Measurements from ENCODE around the gene OPN1LW.

OPN1LW gene

GRCh38 chrX:154117566-154117965 lies 26.5 kb upstream of the OPN1LW start:
- Histone ChIP-seq H3K9me3 (ENCODE audit: control insufficient read depth, insufficient read depth, low read length) (no peaks in the 10 kb centered on the region), H3K36me3 (ENCODE audit: control insufficient read depth, insufficient read depth, low read length) (no peaks in the 10 kb centered on the region), H3K4me1 (ENCODE audit: control insufficient read depth, insufficient read depth, low read length) (no peaks in the 10 kb centered on the region), H3K27me3 (ENCODE audit: control insufficient read depth, insufficient read depth, low read length) (no peaks in the 10 kb centered on the region), H3K4me3 (ENCODE audit: low read depth, low read length) (no peak overlapping the region), H3K9ac (ENCODE audit: low read depth, low read length) (no peak overlapping the region)

GRCh38 chrX:154120567-154120966 lies 23.5 kb upstream of the OPN1LW start:
- H3K9me3 ChIP-seq (ENCODE audit: control insufficient read depth, insufficient read depth, low read length), result peaks cover 2% of the 10 kb centered on the region
- H3K4me1 ChIP-seq (ENCODE audit: control insufficient read depth, insufficient read depth, low read length), result no peaks in the 10 kb centered on the region
- H3K4me3 ChIP-seq (ENCODE audit: low read depth, low read length), result no peak overlapping the region
- H3K9ac ChIP-seq (ENCODE audit: low read depth, low read length), result no peak overlapping the region
- no peaks in the 10 kb centered on the region for H3K27me3 ChIP-seq (ENCODE audit: control insufficient read depth, insufficient read depth, low read length)
- H3K36me3 ChIP-seq (ENCODE audit: control insufficient read depth, insufficient read depth, low read length), result no peaks in the 10 kb centered on the region

GRCh38 chrX:154121207-154121606 lies 22.8 kb upstream of the OPN1LW start:
- Histone ChIP-seq H3K9ac (ENCODE audit: low read depth, low read length) (no peak overlapping the region), H3K27me3 (ENCODE audit: control insufficient read depth, insufficient read depth, low read length) (no peaks in the 10 kb centered on the region), H3K4me3 (ENCODE audit: low read depth, low read length) (no peak overlapping the region), H3K9me3 (ENCODE audit: control insufficient read depth, insufficient read depth, low read length) (peaks cover 2% of the 10 kb centered on the region), H3K36me3 (ENCODE audit: control insufficient read depth, insufficient read depth, low read length) (no peaks in the 10 kb centered on the region), H3K4me1 (ENCODE audit: control insufficient read depth, insufficient read depth, low read length) (no peaks in the 10 kb centered on the region)

GRCh38 chrX:154121961-154122360 lies 22.1 kb upstream of the OPN1LW start:
- H3K4me3 ChIP-seq (ENCODE audit: low read depth, low read length), result no peak overlapping the region
- no peak overlapping the region for H3K9ac ChIP-seq (ENCODE audit: low read depth, low read length)
- no peaks in the 10 kb centered on the region for H3K27me3 ChIP-seq (ENCODE audit: control insufficient read depth, insufficient read depth, low read length)
- no peaks in the 10 kb centered on the region for H3K36me3 ChIP-seq (ENCODE audit: control insufficient read depth, insufficient read depth, low read length)
- H3K9me3 ChIP-seq (ENCODE audit: control insufficient read depth, insufficient read depth, low read length), result peaks cover 2% of the 10 kb centered on the region
- H3K4me1 ChIP-seq (ENCODE audit: control insufficient read depth, insufficient read depth, low read length), result no peaks in the 10 kb centered on the region

GRCh38 chrX:154123241-154124219 lies 20.5 kb upstream of the OPN1LW start:
- peaks cover 2% of the 10 kb centered on the region for H3K9me3 ChIP-seq (ENCODE audit: control insufficient read depth, insufficient read depth, low read length)
- no peaks in the 10 kb centered on the region for H3K36me3 ChIP-seq (ENCODE audit: control insufficient read depth, insufficient read depth, low read length)
- H3K4me1 ChIP-seq (ENCODE audit: control insufficient read depth, insufficient read depth, low read length), result no peaks in the 10 kb centered on the region
- no peak overlapping the region for H3K4me3 ChIP-seq (ENCODE audit: low read depth, low read length)
- H3K27me3 ChIP-seq (ENCODE audit: control insufficient read depth, insufficient read depth, low read length), result no peaks in the 10 kb centered on the region
- no peak overlapping the region for H3K9ac ChIP-seq (ENCODE audit: low read depth, low read length)

GRCh38 chrX:154125391-154126040 lies 18.5 kb upstream of the OPN1LW start:
- Histone ChIP-seq H3K4me1 (ENCODE audit: control insufficient read depth, insufficient read depth, low read length) (no peaks in the 10 kb centered on the region), H3K27me3 (ENCODE audit: control insufficient read depth, insufficient read depth, low read length) (no peaks in the 10 kb centered on the region), H3K36me3 (ENCODE audit: control insufficient read depth, insufficient read depth, low read length) (no peaks in the 10 kb centered on the region), H3K9me3 (ENCODE audit: control insufficient read depth, insufficient read depth, low read length) (peaks cover 2% of the 10 kb centered on the region), H3K9ac (ENCODE audit: low read depth, low read length) (no peak overlapping the region), H3K4me3 (ENCODE audit: low read depth, low read length) (no peak overlapping the region)

- no peak overlapping the region for H3K4me3 ChIP-seq (ENCODE audit: low read depth, low read length)
- H3K9me3 ChIP-seq (ENCODE audit: control insufficient read depth, insufficient read depth, low read length), result peaks cover 2% of the 10 kb centered on the region
- no peaks in the 10 kb centered on the region for H3K36me3 ChIP-seq (ENCODE audit: control insufficient read depth, insufficient read depth, low read length)
- H3K27me3 ChIP-seq (ENCODE audit: control insufficient read depth, insufficient read depth, low read length), result no peaks in the 10 kb centered on the region
- H3K9ac ChIP-seq (ENCODE audit: low read depth, low read length), result no peak overlapping the region
- H3K4me1 ChIP-seq (ENCODE audit: control insufficient read depth, insufficient read depth, low read length), result no peaks in the 10 kb centered on the region
Observed at GRCh38 chrX:154126101-154126500, 17.9 kb upstream of the OPN1LW start.

- H3K27me3 ChIP-seq (ENCODE audit: control insufficient read depth, insufficient read depth, low read length), result peaks cover 6% of the 10 kb centered on the region
- no peak overlapping the region for H3K9ac ChIP-seq (ENCODE audit: low read depth, low read length)
- H3K36me3 ChIP-seq (ENCODE audit: control insufficient read depth, insufficient read depth, low read length), result no peaks in the 10 kb centered on the region
- H3K9me3 ChIP-seq (ENCODE audit: control insufficient read depth, insufficient read depth, low read length), result no peaks in the 10 kb centered on the region
- no peak overlapping the region for H3K4me3 ChIP-seq (ENCODE audit: low read depth, low read length)
- H3K4me1 ChIP-seq (ENCODE audit: control insufficient read depth, insufficient read depth, low read length), result no peaks in the 10 kb centered on the region
Observed at GRCh38 chrX:154131955-154132354, 12.1 kb upstream of the OPN1LW start.

GRCh38 chrX:154132366-154132765 lies 11.7 kb upstream of the OPN1LW start:
- H3K27me3 ChIP-seq (ENCODE audit: control insufficient read depth, insufficient read depth, low read length), result peaks cover 6% of the 10 kb centered on the region
- no peak overlapping the region for H3K9ac ChIP-seq (ENCODE audit: low read depth, low read length)
- H3K4me1 ChIP-seq (ENCODE audit: control insufficient read depth, insufficient read depth, low read length), result no peaks in the 10 kb centered on the region
- H3K9me3 ChIP-seq (ENCODE audit: control insufficient read depth, insufficient read depth, low read length), result no peaks in the 10 kb centered on the region
- H3K36me3 ChIP-seq (ENCODE audit: control insufficient read depth, insufficient read depth, low read length), result no peaks in the 10 kb centered on the region
- no peak overlapping the region for H3K4me3 ChIP-seq (ENCODE audit: low read depth, low read length)

GRCh38 chrX:154135458-154136229 lies 8.4 kb upstream of the OPN1LW start:
- Histone ChIP-seq H3K4me3 (ENCODE audit: low read depth, low read length) (no peak overlapping the region), H3K36me3 (ENCODE audit: control insufficient read depth, insufficient read depth, low read length) (no peaks in the 10 kb centered on the region), H3K4me1 (ENCODE audit: control insufficient read depth, insufficient read depth, low read length) (no peaks in the 10 kb centered on the region), H3K27me3 (ENCODE audit: control insufficient read depth, insufficient read depth, low read length) (peaks cover 6% of the 10 kb centered on the region), H3K9ac (ENCODE audit: low read depth, low read length) (no peak overlapping the region), H3K9me3 (ENCODE audit: control insufficient read depth, insufficient read depth, low read length) (no peaks in the 10 kb centered on the region)

GRCh38 chrX:154136627-154137161 lies 7.3 kb upstream of the OPN1LW start:
- Histone ChIP-seq H3K9ac (ENCODE audit: low read depth, low read length) (no peak overlapping the region), H3K27me3 (ENCODE audit: control insufficient read depth, insufficient read depth, low read length) (peaks cover 6% of the 10 kb centered on the region), H3K4me1 (ENCODE audit: control insufficient read depth, insufficient read depth, low read length) (no peaks in the 10 kb centered on the region), H3K4me3 (ENCODE audit: low read depth, low read length) (no peak overlapping the region), H3K36me3 (ENCODE audit: control insufficient read depth, insufficient read depth, low read length) (no peaks in the 10 kb centered on the region), H3K9me3 (ENCODE audit: control insufficient read depth, insufficient read depth, low read length) (no peaks in the 10 kb centered on the region)

All from iPS-15b (cell line).